HepG2 (cell line): ENCODE measurements around the gene GUCY2D.

ENCODE experiments used
- ZNF746 ChIP-seq: sonication (generic); formaldehyde crosslinking; IDR thresholded peaks from 2 replicates; pipeline ENCODE4 v1.8.0; 2022; ENCODE audit warnings: mild to moderate bottlenecking, missing genetic modification reagents
- TF ChIP-seq, protein P1 (sequence below): IDR thresholded peaks from 2 replicates; pipeline ENCODE4 v1.6.1; 2012; ENCODE audit warnings: inconsistent platforms

DNA sequence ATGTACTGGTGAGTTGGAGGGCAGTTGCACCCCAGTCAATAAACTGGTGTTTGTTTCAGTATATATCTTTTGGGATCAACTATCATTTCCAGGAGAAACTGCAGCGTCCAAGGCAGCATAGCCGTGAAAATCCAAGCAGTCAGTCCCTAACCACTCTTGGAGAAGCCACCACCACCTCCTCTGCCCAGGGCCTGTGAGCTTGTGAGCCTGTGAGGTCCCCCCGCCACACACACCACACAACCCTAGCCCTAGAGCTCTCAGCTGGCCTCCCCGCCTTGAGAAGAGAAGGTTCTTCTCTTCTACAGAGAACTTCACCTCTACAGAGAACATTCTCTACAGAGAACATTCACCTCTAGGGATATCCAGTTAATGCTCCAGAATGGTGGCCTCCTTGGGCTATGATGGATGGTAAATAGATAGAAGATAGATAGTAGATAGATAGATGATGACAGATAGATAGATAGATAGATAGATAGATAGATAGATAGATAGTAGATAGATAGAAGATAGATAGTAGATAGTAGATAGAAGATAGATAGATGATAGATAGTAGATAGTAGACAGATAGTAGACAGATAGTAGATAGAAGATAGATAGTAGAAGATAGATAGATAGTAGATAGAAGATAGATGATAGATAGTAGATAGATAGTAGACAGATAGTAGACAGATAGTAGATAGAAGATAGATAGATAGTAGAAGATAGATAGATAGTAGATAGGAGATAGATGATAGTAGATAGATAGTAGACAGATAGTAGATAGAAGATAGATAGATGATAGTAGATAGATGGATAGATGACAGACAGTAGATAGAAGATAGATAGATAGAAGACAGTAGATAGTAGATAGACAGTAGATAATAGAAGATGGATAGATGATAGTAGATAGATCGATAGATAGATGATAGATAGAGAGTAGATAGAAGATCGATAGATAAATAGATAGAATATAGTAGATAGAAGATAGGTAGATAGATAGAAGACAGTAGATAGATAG, 50.1 kb downstream of the GUCY2D start:
- TF ChIP-seq, protein P1, sequence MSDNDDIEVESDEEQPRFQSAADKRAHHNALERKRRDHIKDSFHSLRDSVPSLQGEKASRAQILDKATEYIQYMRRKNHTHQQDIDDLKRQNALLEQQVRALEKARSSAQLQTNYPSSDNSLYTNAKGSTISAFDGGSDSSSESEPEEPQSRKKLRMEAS, result no peak
- TF ChIP-seq ZNF746, result no peak
